Epithelial cell of esophagus (primary cell): ENCODE measurements around the gene CHD1.

Experiments used
- DNase-seq: peaks from one replicate; pipeline ENCODE4 v3.0.0; 2010; ENCODE audit warnings: low read depth
- H3K4me3 ChIP-seq: 2 replicates; pipeline ENCODE4 v1.5.1; 2011; ENCODE audit warnings: mild to moderate bottlenecking, low read length, control low read depth
- CTCF ChIP-seq: IDR thresholded peaks from 2 replicates; pipeline ENCODE4 v1.5.1; 2011; ENCODE audit warnings: low read depth, mild to moderate bottlenecking, low read length, control low read depth, inconsistent platforms; ENCODE audit not compliant: insufficient read depth; ENCODE audit errors: missing control alignments

The CHD1 gene

DNA sequence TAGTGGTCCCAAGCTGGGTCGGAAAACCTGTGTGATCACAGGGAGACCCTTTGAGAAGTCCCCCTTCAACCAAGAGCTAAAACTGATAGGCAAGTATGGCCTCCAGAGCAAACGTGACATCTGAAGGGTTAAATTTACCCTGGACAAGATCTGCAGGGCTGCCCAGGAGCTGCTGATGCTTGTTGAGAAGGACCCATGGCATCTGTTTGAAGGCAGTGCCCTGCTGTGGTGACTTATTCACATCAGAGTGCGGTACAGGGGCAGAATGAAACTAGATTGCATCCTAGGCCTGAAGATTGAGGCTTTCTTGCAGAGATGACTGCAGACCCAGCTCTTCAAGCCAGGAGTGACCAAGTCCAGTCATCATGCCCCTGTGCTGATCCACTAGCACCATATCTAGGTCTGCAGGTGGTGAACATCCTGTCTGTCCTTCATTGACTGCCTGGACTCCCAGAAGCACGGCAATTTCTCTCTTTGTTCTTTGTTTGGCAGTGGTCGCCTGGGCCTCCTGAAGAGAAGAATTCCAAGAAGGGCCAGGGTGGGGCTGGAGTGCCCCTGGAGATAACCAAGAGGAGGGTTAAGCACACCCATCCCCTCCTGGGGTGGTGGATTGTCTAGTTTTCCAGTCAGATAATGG is 25.7 kb upstream of the CHD1 start:
- H3K4me3 ChIP-seq = no peak overlapping the region
- DNase-seq = no peak
- no peak for TF ChIP-seq CTCF

GRCh38 chr5:98942847-98943246 is 14.0 kb upstream of the CHD1 start:
- peak; percentile 41 for DNase-seq
- H3K4me3 ChIP-seq = no peak overlapping the region
- no peak for TF ChIP-seq CTCF

DNA sequence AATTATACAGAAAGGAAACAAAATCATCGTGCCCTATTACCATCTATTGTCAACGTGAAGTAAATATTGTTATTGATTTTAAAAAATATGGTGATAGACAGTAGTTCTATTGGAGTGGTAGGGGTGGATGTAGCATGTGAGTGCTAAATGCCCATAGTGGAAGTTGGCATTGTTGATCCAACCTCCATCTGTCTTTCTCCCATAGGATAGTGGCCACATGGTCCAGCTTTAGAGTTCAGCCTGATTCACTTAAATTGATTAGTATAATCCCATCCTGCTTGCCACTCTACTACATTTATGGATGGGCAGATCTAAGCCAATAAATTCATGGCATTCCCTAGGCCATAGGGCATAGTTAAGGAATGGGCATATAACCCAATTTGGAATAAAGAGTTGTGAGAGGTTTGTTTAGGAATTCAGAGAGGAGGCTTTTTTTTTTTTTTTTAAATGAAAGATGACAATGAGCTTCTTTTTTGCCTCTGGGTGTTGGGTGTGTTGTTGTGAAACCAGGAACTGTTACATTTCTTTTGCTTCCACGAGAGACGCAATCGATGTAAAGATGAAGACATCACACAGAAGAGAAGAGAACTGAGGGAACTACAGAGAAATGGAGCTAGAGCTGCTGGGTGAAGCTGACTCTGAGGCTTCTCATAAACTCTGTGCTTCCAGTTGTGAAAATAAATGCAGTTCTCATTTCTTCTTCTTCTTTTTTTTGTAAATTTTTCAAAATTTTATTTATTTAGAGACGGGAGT is 12.5 kb upstream of the CHD1 start:
- H3K4me3 ChIP-seq = no peak overlapping the region
- DNase-seq = peak; percentile 47
- TF ChIP-seq CTCF = no peak

DNA sequence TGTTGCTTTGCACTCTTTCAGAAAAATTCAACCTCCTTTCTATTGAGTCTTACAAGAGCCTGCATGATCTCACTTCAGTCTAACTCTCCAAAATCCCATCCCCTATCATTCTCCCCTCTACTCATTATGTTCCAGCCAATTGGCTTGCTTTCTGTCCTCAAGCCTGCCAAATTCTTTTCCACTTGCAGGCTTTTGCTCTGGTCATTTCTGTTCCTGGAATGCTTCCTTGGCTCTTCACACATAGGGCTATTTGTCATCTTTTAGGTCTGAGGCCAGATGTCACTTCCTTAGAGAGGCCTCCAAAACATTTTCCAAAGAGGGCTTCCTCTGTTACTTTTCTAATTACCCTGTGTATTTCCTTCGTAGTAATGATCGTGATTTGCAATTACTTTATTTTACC is 11.8 kb upstream of the CHD1 start:
- no peak for DNase-seq
- no peak overlapping the region for H3K4me3 ChIP-seq
- TF ChIP-seq CTCF = no peak

DNA sequence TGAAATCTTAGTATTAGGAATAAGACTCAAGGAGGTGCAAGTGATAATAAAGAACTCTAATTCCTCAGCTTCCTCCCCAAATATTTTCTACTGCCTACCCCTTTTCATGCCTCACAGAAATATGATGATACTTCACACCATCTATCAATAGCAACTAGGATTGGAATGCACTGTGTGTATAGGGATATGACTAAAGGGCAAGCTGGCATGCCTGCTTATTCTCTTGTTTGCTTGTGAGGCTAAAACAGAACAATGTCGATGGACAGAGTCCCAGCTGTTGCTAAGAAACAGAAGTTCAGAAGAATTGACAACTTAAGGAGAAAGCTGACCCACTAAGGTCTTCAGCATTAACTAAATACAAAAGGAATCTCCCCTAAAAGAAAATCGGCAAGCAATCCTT is 9.7 kb upstream of the CHD1 start:
- H3K4me3 ChIP-seq = no peak overlapping the region
- no peak for TF ChIP-seq CTCF
- DNase-seq = peak; percentile 42

DNA sequence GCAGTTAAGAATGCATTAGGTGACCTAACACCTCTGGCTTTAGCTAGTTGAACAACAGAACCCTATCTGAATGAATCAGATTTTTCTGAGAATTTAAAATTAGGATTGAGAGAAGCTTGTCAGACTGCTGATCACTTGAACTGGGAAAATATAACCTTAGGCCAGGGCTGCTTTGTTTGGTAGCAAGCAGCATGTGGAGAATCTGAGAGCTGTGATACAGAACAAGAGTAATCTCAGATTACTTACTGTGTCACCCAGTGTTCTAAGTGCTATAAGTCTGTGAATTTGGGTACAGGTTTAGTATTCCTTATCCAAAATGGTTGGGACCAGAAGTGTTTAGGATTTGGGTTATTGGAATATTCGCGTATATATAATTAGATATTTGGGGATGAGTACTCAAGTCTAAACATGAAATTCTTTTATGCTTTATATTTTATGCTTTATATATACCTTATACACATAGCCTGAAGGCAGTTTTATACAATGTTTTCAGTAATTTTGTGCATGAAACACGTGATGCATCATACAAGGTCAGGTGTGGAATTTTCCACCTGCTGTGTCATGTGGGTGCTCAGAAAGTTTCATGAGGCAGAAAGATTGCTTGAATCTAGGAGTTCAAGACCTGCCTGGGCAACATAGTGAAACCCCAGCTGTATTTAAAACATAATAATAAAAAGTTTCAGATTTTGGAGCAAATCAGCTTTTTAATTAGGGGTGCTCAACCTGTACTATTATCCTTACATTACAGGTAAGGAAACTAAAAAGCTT is 8.3 kb upstream of the CHD1 start:
- no peak overlapping the region for H3K4me3 ChIP-seq
- no peak for DNase-seq
- TF ChIP-seq CTCF = no peak
